Parathyroid adenoma (tissue), 2 donors: ENCODE measurements around the gene ZNF746.

Experiments
- H2AFZ ChIP-seq: fragments of 300-600 bp; sonication (generic); one replicate; pipeline ENCODE4 v1.7.0; 2017; ENCODE audit warnings: antibody characterized with exemption, mild to moderate bottlenecking
- H3K27ac ChIP-seq: fragments of 300-600 bp; sonication (generic); one replicate; pipeline ENCODE4 v1.7.0; 2017
- H3K27me3 ChIP-seq: fragments of 300-600 bp; sonication (generic); one replicate; pipeline ENCODE4 v1.7.0; 2017; ENCODE audit warnings: low read length; ENCODE audit not compliant: control insufficient read depth, insufficient read depth
- H3K36me3 ChIP-seq: fragments of 300-600 bp; sonication (generic); one replicate; pipeline ENCODE4 v1.7.0; 2017; ENCODE audit warnings: low read length; ENCODE audit not compliant: control insufficient read depth, insufficient read depth
- H3K4me1 ChIP-seq: fragments of 300-600 bp; sonication (generic); one replicate; pipeline ENCODE4 v1.7.0; 2017; ENCODE audit warnings: control low read depth
- H3K4me2 ChIP-seq: fragments of 300-600 bp; sonication (generic); one replicate; pipeline ENCODE4 v1.7.0; 2017; ENCODE audit warnings: low read length
- H3K4me3 ChIP-seq: fragments of 300-600 bp; sonication (generic); one replicate; pipeline ENCODE4 v1.7.0; 2017; ENCODE audit warnings: low read depth, low read length
- H3K79me2 ChIP-seq: fragments of 300-600 bp; sonication (generic); one replicate; pipeline ENCODE4 v1.7.0; 2017; ENCODE audit warnings: control low read depth
- H3K9ac ChIP-seq: fragments of 300-600 bp; sonication (generic); one replicate; pipeline ENCODE4 v1.7.0; 2017; ENCODE audit warnings: mild to moderate bottlenecking
- H3K9me3 ChIP-seq: fragments of 300-600 bp; sonication (generic); one replicate; pipeline ENCODE4 v1.7.0; 2017; ENCODE audit warnings: low read length; ENCODE audit not compliant: control insufficient read depth
- TF ChIP-seq, protein P1 (sequence below): fragments of 300-600 bp; sonication (generic); IDR thresholded peaks from one replicate; pipeline ENCODE4 v1.7.0; 2017; ENCODE audit warnings: antibody characterized with exemption, mild to moderate bottlenecking
- donor health status: primary hyperparathyroidism.

The ZNF746 gene

DNA sequence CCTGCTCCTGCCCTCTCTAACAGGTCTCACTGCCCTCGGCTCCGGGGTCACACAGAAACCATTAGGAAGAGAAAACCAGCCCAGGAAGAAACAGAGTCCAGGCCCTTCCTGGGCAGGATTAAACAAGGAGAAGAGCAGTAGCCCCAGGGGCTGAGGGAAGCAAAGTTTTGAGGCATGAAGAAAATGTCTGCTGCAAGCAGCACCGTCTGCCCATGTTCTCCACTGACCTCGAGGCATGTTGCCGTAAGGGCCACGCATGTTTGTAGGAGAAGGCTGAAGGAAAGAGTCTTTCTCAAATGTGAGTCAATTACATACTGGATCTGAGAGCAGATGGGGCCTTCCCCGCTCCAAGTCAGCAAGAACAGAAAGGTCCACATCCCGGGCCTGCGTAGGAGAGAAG, 4.2 kb downstream of the ZNF746 start:
- TF ChIP-seq, protein P1, sequence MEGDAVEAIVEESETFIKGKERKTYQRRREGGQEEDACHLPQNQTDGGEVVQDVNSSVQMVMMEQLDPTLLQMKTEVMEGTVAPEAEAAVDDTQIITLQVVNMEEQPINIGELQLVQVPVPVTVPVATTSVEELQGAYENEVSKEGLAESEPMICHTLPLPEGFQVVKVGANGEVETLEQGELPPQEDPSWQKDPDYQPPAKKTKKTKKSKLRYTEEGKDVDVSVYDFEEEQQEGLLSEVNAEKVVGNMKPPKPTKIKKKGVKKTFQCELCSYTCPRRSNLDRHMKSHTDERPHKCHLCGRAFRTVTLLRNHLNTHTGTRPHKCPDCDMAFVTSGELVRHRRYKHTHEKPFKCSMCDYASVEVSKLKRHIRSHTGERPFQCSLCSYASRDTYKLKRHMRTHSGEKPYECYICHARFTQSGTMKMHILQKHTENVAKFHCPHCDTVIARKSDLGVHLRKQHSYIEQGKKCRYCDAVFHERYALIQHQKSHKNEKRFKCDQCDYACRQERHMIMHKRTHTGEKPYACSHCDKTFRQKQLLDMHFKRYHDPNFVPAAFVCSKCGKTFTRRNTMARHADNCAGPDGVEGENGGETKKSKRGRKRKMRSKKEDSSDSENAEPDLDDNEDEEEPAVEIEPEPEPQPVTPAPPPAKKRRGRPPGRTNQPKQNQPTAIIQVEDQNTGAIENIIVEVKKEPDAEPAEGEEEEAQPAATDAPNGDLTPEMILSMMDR = no peak
- H3K4me1 ChIP-seq = peaks cover 16% of the 10 kb centered on the region
- no peaks in the 10 kb centered on the region for H3K36me3 ChIP-seq
- H3K27me3 ChIP-seq = no peaks in the 10 kb centered on the region
- no peak overlapping the region for H3K4me2 ChIP-seq
- H2AFZ ChIP-seq = no peak overlapping the region
- no peaks in the 10 kb centered on the region for H3K9me3 ChIP-seq
- peaks cover 19% of the 10 kb centered on the region for H3K79me2 ChIP-seq
- H3K27ac ChIP-seq = no peak overlapping the region
- no peak overlapping the region for H3K9ac ChIP-seq
- H3K4me3 ChIP-seq = no peak overlapping the region

DNA sequence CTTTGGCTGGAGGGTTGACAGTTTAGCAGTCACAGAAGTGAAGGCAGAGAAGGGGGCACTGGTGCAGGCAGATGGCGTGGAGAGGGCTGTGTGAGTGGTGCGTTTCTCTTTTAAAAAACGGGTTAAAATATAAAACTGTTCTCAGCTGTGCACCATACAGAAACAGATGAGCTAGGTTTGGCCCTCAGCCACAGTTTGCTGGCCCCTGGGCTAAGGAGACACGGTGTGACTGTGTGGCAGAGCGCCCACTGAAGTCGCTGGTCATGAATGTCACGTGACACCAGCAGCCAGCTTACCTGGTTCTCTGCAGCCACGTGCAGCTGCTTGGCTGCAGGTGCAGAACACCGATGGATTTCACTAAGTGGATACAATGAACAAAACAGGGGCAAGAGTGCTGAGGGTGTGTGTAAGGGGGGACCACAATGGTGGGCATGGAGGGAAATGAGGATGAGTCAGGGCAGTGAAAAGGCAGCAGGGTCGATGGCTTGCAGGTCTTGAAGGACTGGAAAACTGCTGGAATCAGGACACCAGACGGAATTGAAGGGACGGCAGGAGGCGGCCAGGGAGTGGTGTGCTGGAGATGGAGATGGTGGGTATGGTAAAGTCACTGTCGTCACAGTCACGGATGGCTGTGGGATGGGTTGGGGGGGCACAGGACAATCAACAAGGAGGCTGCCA, 7.4 kb downstream of the ZNF746 start:
- Histone ChIP-seq H3K79me2 (peaks cover 15% of the 10 kb centered on the region), H3K9ac (no peak overlapping the region), H3K27ac (no peak overlapping the region), H3K36me3 (no peaks in the 10 kb centered on the region), H3K27me3 (no peaks in the 10 kb centered on the region), H3K9me3 (no peaks in the 10 kb centered on the region), H3K4me3 (no peak overlapping the region), H3K4me2 (no peak overlapping the region), H3K4me1 (peaks cover 6% of the 10 kb centered on the region), H2AFZ (no peak overlapping the region)
- TF ChIP-seq, protein P1 = no peak

DNA sequence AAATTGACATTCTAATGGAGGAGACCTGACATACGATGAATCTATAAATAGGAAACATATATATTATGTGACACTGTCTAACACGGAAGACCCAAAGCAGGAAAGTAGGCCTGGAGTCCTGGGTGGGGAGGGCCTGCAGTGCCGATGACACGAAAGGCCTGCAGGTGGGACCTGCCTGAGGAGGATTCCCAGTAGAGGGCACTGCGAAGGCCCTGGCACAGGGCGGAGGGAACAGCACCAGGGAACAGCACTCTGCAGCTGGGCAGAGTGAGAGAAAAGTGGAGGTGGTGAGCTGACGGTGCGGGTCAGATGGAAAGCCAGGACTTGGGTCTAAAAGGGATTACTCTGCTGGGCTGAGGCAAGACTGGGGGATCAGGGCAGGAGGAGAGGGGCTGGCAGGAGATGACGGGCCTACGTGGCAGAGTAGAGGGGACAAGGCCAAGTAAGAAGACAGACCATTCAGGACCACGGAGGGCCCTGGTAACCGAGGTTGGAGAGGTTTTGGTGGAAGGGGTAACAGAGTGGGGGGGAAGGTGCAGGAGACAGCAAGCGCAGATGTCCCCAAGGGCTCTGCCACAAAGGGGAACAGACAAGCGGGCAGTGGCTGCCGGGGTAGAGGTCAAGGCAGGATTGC, 8.1 kb downstream of the ZNF746 start:
- Histone ChIP-seq H3K36me3 (no peaks in the 10 kb centered on the region), H3K9ac (no peak overlapping the region), H3K4me1 (no peaks in the 10 kb centered on the region), H3K4me2 (no peak overlapping the region), H3K9me3 (no peaks in the 10 kb centered on the region), H3K79me2 (peaks cover 15% of the 10 kb centered on the region), H2AFZ (no peak overlapping the region), H3K4me3 (no peak overlapping the region), H3K27me3 (no peaks in the 10 kb centered on the region), H3K27ac (no peak overlapping the region)
- TF ChIP-seq, protein P1 = peak; percentile 29

DNA sequence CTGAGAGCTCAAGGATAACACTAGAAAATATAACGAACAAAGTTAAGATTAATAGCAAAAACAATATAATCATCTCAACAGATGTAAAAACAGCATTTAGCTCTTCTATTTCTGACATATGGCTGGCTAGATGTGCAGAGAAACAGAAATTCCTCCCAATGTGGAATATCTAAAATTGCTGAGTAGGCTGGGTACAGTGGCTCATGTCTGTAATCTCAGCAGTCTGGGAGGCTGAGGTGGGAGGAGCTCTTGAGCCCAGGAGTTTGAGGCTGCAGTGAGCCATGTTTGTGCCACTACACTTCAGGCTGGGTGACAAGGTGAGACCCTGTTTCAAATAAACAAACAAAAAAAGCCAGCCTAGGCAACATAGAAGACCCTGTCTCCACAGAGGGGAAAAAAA, 18.0 kb downstream of the ZNF746 start:
- H2AFZ ChIP-seq = no peak overlapping the region
- H3K4me3 ChIP-seq = no peak overlapping the region
- H3K4me2 ChIP-seq = no peak overlapping the region
- peaks cover 3% of the 10 kb centered on the region for H3K79me2 ChIP-seq
- H3K4me1 ChIP-seq = peaks cover 4% of the 10 kb centered on the region
- no peaks in the 10 kb centered on the region for H3K9me3 ChIP-seq
- peaks cover 4% of the 10 kb centered on the region for H3K36me3 ChIP-seq
- TF ChIP-seq, protein P1 = no peak
- H3K27ac ChIP-seq = no peak overlapping the region
- H3K27me3 ChIP-seq = no peaks in the 10 kb centered on the region
- no peak overlapping the region for H3K9ac ChIP-seq

DNA sequence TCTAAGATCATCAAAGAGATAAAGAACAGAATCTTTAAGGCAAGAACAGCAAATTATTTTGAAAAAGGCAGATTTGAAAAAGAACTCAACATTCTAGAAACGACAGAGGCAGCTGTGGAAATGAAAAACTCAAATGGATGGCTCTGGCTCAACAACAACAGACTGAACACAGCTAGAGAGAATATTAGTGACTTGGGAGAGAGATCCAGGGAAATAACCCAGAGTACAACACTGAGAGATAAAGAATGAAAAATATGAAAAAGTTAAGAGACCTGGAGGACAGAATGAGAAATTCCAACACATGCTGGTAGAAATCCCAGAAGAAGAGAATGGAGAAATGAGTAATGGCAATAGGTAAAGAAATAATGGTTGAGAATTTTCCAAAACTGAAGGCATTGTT, 18.9 kb downstream of the ZNF746 start:
- Histone ChIP-seq H3K4me1 (peaks cover 4% of the 10 kb centered on the region), H3K4me2 (no peak overlapping the region), H3K27ac (no peak overlapping the region), H3K9ac (no peak overlapping the region), H3K4me3 (no peak overlapping the region), H3K79me2 (peaks cover 3% of the 10 kb centered on the region), H3K9me3 (no peaks in the 10 kb centered on the region), H3K36me3 (peaks cover 4% of the 10 kb centered on the region), H3K27me3 (no peaks in the 10 kb centered on the region), H2AFZ (no peak overlapping the region)
- TF ChIP-seq, protein P1 = no peak
